A549 (cell line): ENCODE data around the gene IER5L. TPM values are rescaled to one million over a fixed set of nuclear protein-coding genes. Genes with fewer than 3 reads are reported as not detected.

Experiments
- ATAC-seq, 2 experiments: fragments of 200-7000 bp in 1 of 2; fragments of >200 bp in 1 of 2; cut with Nextera tagmentation in 1 of 2; cut with Tn5 transposase in 1 of 2; 3 replicates each; pipeline versions ENCODE4 v1.8.0 to v1.9.1; 2018 to 2020; ENCODE audit warnings: mild to moderate bottlenecking in 1 of 2, moderate library complexity in 1 of 2
- CTCF ChIA-PET: fragments of 300-600 bp; sonication (Branson Sonifier 250); formaldehyde crosslinking; extraction: SDS; loops from one replicate; lab custom pipeline; 2021; ENCODE audit warnings: antibody characterized with exemption, inconsistent platforms; lab: Yijun Ruan, JAX
- POLR2A ChIA-PET: fragments of 350-600 bp; formaldehyde crosslinking; extraction: SDS; loops from one replicate; lab custom pipeline; 2021; ENCODE audit warnings: antibody characterized with exemption, inconsistent platforms; lab: Yijun Ruan, JAX
- DNase-seq, 2 experiments: peaks; one replicate each; pipeline versions ENCODE4 v3.0.0 to v3.0.0-alpha.2; 2011 to 2016; ENCODE audit warnings: low read depth in 1 of 2, low spot score in 1 of 2
- FAIRE-seq: peaks from 2 replicates; lab custom pipeline; 2011; peaks lifted over from hg19 to GRCh38; lab: Jason Lieb, UNC
- H3K27ac ChIP-seq, 2 experiments: fragments of >200 bp; sonication (Bioruptor Twin); formaldehyde crosslinking; 3 replicates each; pipeline ENCODE4 v1.5.1; 2016 to 2017
- H3K4me1 ChIP-seq: fragments of >200 bp; sonication (Bioruptor Twin); formaldehyde crosslinking; 3 replicates; pipeline ENCODE4 v1.6.1; 2016
- H3K4me2 ChIP-seq: fragments of >200 bp; sonication (Bioruptor Twin); formaldehyde crosslinking; 3 replicates; pipeline ENCODE4 v1.6.1; 2016
- H3K4me3 ChIP-seq: fragments of >200 bp; sonication (Bioruptor Twin); formaldehyde crosslinking; 3 replicates; pipeline ENCODE4 v1.5.1; 2016
- H3K9me3 ChIP-seq: fragments of >200 bp; sonication (Bioruptor Twin); formaldehyde crosslinking; 3 replicates; pipeline ENCODE4 v1.6.1; 2016
- FOSL2 ChIP-seq, 2 experiments: fragments of 450-650 bp in 1 of 2; fragments of >200 bp in 1 of 2; sonication (Bioruptor Twin) in 1 of 2; formaldehyde crosslinking; IDR thresholded peaks; 2 replicates each; pipeline versions ENCODE4 v1.5.0 to v1.6.1; 2016 to 2020; ENCODE audit warnings: mild to moderate bottlenecking in 1 of 2, moderate library complexity in 1 of 2
- HOXB13 ChIP-seq: fragments of 250-450 bp; sonication (Bioruptor Pico); IDR thresholded peaks from 2 replicates; pipeline ENCODE4 v1.5.0; 2020; ENCODE audit warnings: low read depth, mild to moderate bottlenecking, moderate library complexity
- NR3C1 ChIP-seq: fragments of >200 bp; sonication (Bioruptor Twin); formaldehyde crosslinking; IDR thresholded peaks from 3 replicates; pipeline ENCODE4 v1.6.1; 2017
- RAD21 ChIP-seq, 2 experiments: fragments of >200 bp in 1 of 2; sonication (Bioruptor Twin) in 1 of 2; formaldehyde crosslinking in 1 of 2; IDR thresholded peaks in 1 of 2; conservative IDR thresholded peaks in 1 of 2; 2 replicates in 1 of 2; 3 replicates in 1 of 2; pipeline ENCODE4 v1.6.1; 2012 to 2018; ENCODE audit warnings: inconsistent platforms in 1 of 2
- SMC3 ChIP-seq: fragments of >200 bp; sonication (Bioruptor Twin); formaldehyde crosslinking; IDR thresholded peaks from 3 replicates; pipeline ENCODE4 v1.6.1; 2018; ENCODE audit warnings: inconsistent platforms
- TFCP2L1 ChIP-seq: fragments of 250-450 bp; sonication (Bioruptor Pico); IDR thresholded peaks from 2 replicates; pipeline ENCODE4 v1.5.0; 2021; ENCODE audit warnings: mild to moderate bottlenecking
- ZNF302 ChIP-seq: fragments of 250-450 bp; sonication (Bioruptor Pico); IDR thresholded peaks from 2 replicates; pipeline ENCODE4 v1.9.0; 2021; ENCODE audit warnings: inconsistent platforms, mild to moderate bottlenecking, moderate library complexity
- WGBS: methylation state at CpG from one replicate; pipeline ENCODE4 v1.1.6; 2017; ENCODE audit errors: missing lambda C conversion rate; 5-methylcytosine and 5-hydroxymethylcytosine counted together
- polyA plus RNA-seq, 4 experiments: library from polyadenylated mRNA; depleted of rRNA in 3 of 4; stranded (reverse); fragments of >200 nt; fragmentation: RNase III in 1 of 4; extraction: RNeasy Plus Mini Kit Qiagen cat#74134 plus additional on column Dnase treatment in 1 of 4; gene quantifications; 2 replicates in 3 of 4; 3 replicates in 1 of 4; pipeline ENCODE4 v1.2.3, GENCODE V29; 2011 to 2017
- TF ChIP-seq, protein P1 (sequence below): IDR thresholded peaks from 2 replicates; pipeline ENCODE4 v1.6.1; 2012
- TF ChIP-seq, protein P2 (sequence below): IDR thresholded peaks from 2 replicates; pipeline ENCODE4 v1.6.1; 2012
- TF ChIP-seq, protein P3 (sequence below): fragments of >200 bp; sonication (Bioruptor Twin); formaldehyde crosslinking; IDR thresholded peaks from 2 replicates; pipeline ENCODE4 v1.6.1; 2016

The IER5L gene
- polyA plus RNA-seq, 2 of the 4 experiments (the other 2 are of a cell fraction), result 25.1 to 67.5 TPM

DNA sequence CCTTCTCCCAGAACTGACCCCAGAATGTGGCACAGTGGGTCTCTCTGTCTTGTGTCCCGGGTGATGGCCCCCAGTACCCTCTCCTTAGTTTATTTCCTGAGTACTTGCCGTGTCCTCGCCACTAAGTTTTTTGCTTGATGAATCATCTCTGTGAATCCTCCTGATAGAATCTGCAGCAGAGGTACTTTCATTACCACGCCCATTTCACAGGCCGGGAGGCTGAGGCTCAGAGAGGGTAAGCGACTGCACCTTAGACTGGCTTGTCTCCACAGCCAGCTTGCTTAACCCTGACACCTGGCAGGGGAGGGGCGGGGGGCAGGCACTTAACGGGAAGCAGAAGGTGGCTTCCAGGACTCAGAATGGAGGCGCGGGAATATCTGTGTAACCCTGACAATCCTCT lies 7.9 kb upstream of the IER5L start:
- H3K4me2 ChIP-seq, result 0 out of 3 replicates have a peak overlapping the region, but pooled peaks have one; percentile 5

DNA sequence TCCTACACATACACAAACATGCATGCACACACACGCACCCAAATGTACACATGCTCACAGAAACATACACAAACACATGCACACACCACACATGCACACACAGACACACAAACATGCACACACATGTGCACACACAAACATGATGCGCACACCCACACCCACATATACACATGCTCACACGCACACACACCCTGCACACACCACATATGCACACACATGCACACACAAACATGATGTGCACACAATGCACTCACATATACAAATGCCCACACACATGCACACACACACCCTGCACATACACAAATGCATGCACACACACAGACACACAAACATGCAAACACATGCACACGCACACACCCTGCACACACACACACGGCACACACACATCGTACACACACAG lies 7.3 kb upstream of the IER5L start:
- no peak for TF ChIP-seq NR3C1
- H3K4me1 ChIP-seq, result peaks cover 51% of the 10 kb centered on the region
- FAIRE-seq (no peak), DNase-seq (no peak), ATAC-seq (no peak)
- POLR2A ChIA-PET, result no interaction called here
- peak overlapping the region in 1 of 2 experiments; percentile 61; a peak in 1 of 6 replicates for H3K27ac ChIP-seq
- 86% methylated on average over 6 of the region's 6 CpGs for WGBS
- CTCF ChIA-PET, result interaction anchor here (1.2 to 1.3 kb wide), 2 partner anchors 11 to 13 kb away, joined by 3 read pairs; no protein-coding TSS in a partner anchor
- H3K9me3 ChIP-seq, result peaks cover 7% of the 10 kb centered on the region
- H3K4me3 ChIP-seq, result no peak overlapping the region
- 0 out of 3 replicates have a peak overlapping the region, but pooled peaks have one; percentile 5 for H3K4me2 ChIP-seq

More for the DNA sequence above, 7.9 kb upstream of the IER5L start:
- WGBS, result 63% methylated on average over 10 of the region's 10 CpGs
- POLR2A ChIA-PET, result no interaction called here
- CTCF ChIA-PET, result no interaction called here
- H3K27ac ChIP-seq, result peak overlapping the region in 1 of 2 experiments; percentile 61; a peak in 2 of 6 replicates
- H3K4me1 ChIP-seq, result peaks cover 45% of the 10 kb centered on the region
- no peak overlapping the region for H3K4me3 ChIP-seq
- TF ChIP-seq, protein P1, sequence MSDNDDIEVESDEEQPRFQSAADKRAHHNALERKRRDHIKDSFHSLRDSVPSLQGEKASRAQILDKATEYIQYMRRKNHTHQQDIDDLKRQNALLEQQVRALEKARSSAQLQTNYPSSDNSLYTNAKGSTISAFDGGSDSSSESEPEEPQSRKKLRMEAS, result 0 out of 2 replicates have a peak, but pooled peaks have one; percentile 10
- TF ChIP-seq FOSL2 (IDR thresholded peaks at IDR 0.05) (no peak), FOSL2 (CRISPR knock-in tag; IDR thresholded peaks at IDR 0.05) (peak; percentile 30; the same call in 1 of the 2 replicates), HOXB13 (CRISPR knock-in tag) (no peak)
- DNase-seq (no peak), ATAC-seq (no peak), FAIRE-seq (no peak)
- H3K9me3 ChIP-seq, result peaks cover 8% of the 10 kb centered on the region

DNA sequence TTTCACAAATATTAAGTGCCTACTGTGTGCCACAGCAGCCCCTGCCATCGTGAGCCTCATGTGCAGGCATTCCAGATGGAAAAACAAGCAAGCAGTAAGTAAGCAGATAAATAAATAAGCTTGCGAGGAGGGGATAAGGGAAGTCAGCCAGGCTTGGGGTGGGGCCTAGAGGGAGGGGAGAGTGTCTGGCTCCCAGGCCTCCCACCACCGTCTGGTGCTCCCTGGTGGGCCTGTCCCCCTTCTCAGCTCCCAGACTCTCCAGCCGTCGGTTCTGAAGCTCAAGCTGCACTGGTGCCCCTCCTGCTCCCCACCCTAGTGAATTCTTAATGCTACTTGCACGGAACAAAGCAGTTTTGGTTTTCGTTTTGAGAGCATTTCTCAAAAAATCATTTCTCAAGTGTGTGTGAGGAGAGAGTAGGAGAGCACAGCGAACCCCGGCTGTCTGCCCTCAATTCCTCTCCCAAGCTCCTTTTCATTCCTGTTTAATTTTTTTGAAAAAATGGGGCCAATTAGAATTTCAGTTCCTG lies 6.6 kb upstream of the IER5L start:
- no peak for FAIRE-seq
- TF ChIP-seq SMC3 (no peak), TFCP2L1 (CRISPR knock-in tag) (no peak), FOSL2 (IDR thresholded peaks at IDR 0.05) (no peak), FOSL2 (CRISPR knock-in tag; IDR thresholded peaks at IDR 0.05) (no peak), ZNF302 (CRISPR knock-in tag) (no peak)
- TF ChIP-seq, protein P2, sequence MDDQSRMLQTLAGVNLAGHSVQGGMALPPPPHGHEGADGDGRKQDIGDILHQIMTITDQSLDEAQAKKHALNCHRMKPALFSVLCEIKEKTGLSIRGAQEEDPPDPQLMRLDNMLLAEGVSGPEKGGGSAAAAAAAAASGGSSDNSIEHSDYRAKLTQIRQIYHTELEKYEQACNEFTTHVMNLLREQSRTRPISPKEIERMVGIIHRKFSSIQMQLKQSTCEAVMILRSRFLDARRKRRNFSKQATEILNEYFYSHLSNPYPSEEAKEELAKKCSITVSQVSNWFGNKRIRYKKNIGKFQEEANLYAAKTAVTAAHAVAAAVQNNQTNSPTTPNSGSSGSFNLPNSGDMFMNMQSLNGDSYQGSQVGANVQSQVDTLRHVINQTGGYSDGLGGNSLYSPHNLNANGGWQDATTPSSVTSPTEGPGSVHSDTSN, result no peak
- TF ChIP-seq, protein P3, sequence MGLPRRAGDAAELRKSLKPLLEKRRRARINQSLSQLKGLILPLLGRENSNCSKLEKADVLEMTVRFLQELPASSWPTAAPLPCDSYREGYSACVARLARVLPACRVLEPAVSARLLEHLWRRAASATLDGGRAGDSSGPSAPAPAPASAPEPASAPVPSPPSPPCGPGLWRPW, result no peak
- TF ChIP-seq, all 56 proteins: peak for 0
- H3K4me2 ChIP-seq, result peak overlapping the region; percentile 57
- peaks cover 7% of the 10 kb centered on the region for H3K9me3 ChIP-seq
- H3K4me1 ChIP-seq, result peaks cover 59% of the 10 kb centered on the region
- H3K27ac ChIP-seq, result peak overlapping the region; percentile 55 to 80; a peak in 5 of 6 replicates
- no peak overlapping the region for H3K4me3 ChIP-seq
- ChIA-PET POLR2A (interaction anchor here (1.1 to 1.5 kb wide), 2 partner anchors 298 to 312 kb away, joined by 3 to 6 read pairs; no protein-coding TSS in a partner anchor), CTCF (interaction anchor here (0.8 to 38.0 kb wide), 10 partner anchors 10 to 440 kb away, joined by 3 to 1029 read pairs (median 3); no protein-coding TSS in a partner anchor)
- no peak for ATAC-seq
- no peak for DNase-seq
- WGBS, result 65% methylated on average over 9 of the region's 9 CpGs

DNA sequence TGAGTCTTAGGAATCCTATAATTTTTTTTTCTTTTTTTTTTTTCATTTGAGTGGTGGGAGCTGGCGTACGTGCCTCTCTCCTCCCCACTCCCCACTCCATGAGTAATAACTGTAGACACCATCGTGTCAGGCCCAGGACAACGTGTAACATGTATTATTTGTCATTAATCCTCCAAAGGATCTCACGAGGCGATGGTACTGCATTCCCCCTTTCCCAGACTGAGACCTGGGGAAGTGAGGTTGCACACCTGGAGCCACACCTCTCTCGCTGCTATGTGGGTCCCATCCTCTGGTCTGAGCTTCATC lies 6.1 kb upstream of the IER5L start:
- peaks cover 7% of the 10 kb centered on the region for H3K9me3 ChIP-seq
- DNase-seq (no peak), ATAC-seq (no peak)
- CTCF ChIA-PET, result interaction anchor here (0.5 to 38.0 kb wide), 12 partner anchors 10 to 440 kb away, joined by 3 to 1029 read pairs (median 3); no protein-coding TSS in a partner anchor
- H3K4me2 ChIP-seq, result peak overlapping the region; percentile 57
- peak overlapping the region; percentile 55 to 80; a peak in 5 of 6 replicates for H3K27ac ChIP-seq
- H3K4me3 ChIP-seq, result no peak overlapping the region
- peaks cover 64% of the 10 kb centered on the region for H3K4me1 ChIP-seq
- TF ChIP-seq RAD21 (conservative IDR thresholded peaks at IDR 0.05 in 1 of 2, IDR thresholded peaks at IDR 0.05 in 1 of 2) (no peak), ZNF302 (CRISPR knock-in tag) (no peak)
- TF ChIP-seq, all 56 proteins: peak for 0
- WGBS, result 52% methylated on average over 7 of the region's 7 CpGs
- no peak for FAIRE-seq
- POLR2A ChIA-PET, result interaction anchor here (1.1 to 1.5 kb wide), 2 partner anchors 298 to 312 kb away, joined by 3 to 6 read pairs; no protein-coding TSS in a partner anchor
